HEK293T (cell line): Measurements from ENCODE around the gene CCSAP.

Source experiments
- ARNT ChIP-seq: fragments of 450-650 bp; IDR thresholded peaks from 2 replicates; pipeline ENCODE4 v1.6.1; 2017; ENCODE audit warnings: mild to moderate bottlenecking
- BHLHE40 ChIP-seq: fragments of 450-650 bp; IDR thresholded peaks from 2 replicates; pipeline ENCODE4 v1.6.1; 2016; ENCODE audit warnings: mild to moderate bottlenecking, moderate library complexity, borderline replicate concordance
- CTBP1 ChIP-seq: fragments of 450-650 bp; IDR thresholded peaks from 2 replicates; pipeline ENCODE4 v1.6.1; 2016; ENCODE audit warnings: borderline replicate concordance
- ELF4 ChIP-seq: fragments of 450-650 bp; IDR thresholded peaks from 2 replicates; pipeline ENCODE4 v1.6.1; 2017; ENCODE audit warnings: antibody characterized with exemption
- FOXA1 ChIP-seq: fragments of 450-650 bp; IDR thresholded peaks from 2 replicates; pipeline ENCODE4 v1.6.1; 2016; ENCODE audit warnings: mild to moderate bottlenecking
- FOXK2 ChIP-seq: fragments of 450-650 bp; IDR thresholded peaks from 2 replicates; pipeline ENCODE4 v1.6.1; 2016; ENCODE audit warnings: mild to moderate bottlenecking
- FOXM1 ChIP-seq: fragments of 450-650 bp; IDR thresholded peaks from 2 replicates; pipeline ENCODE4 v1.6.1; 2017; ENCODE audit warnings: mild to moderate bottlenecking, borderline replicate concordance
- L3MBTL2 ChIP-seq: fragments of 450-650 bp; conservative IDR thresholded peaks from 2 replicates; pipeline ENCODE4 v1.6.1; 2016; ENCODE audit warnings: mild to moderate bottlenecking
- LEF1 ChIP-seq: fragments of 450-650 bp; IDR thresholded peaks from 2 replicates; pipeline ENCODE4 v1.6.1; 2017; ENCODE audit warnings: mild to moderate bottlenecking, borderline replicate concordance
- SP1 ChIP-seq: fragments of 450-650 bp; IDR thresholded peaks from 2 replicates; pipeline ENCODE4 v1.6.1; 2017
- SUZ12 ChIP-seq: fragments of 450-650 bp; IDR thresholded peaks from 2 replicates; pipeline ENCODE4 v1.6.1; 2016; ENCODE audit warnings: mild to moderate bottlenecking
- TARDBP ChIP-seq: fragments of 450-650 bp; IDR thresholded peaks from 2 replicates; pipeline ENCODE4 v1.6.1; 2016
- TF ChIP-seq, protein P1 (sequence below): fragments of 450-650 bp; IDR thresholded peaks from 2 replicates; pipeline ENCODE4 v1.6.1; 2016

DNA sequence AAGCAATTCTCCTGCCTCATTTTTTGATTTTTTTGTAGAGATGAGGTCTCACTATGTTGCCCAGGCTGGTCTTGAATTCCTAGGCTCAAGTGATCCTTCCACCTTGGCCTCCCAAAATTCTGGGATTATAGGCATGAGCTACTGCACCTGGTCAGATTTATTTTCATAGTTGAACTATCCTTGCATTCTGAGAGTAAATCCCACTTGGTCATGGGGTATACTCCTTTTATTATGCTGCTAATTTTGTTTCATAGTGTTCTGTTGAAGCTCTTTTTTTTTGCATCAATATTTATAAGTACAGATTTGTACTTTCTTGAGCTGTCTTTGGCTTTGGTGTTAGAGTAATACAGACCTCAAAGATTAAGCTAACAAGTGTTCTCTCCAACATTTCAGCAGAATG lies 12.8 kb upstream of the CCSAP start:
- TF ChIP-seq FOXM1 (no peak), FOXA1 (no peak), CTBP1 (no peak), SP1 (no peak), ELF4 (no peak), SUZ12 (no peak), FOXK2 (no peak), LEF1 (no peak), ARNT (no peak), BHLHE40 (no peak), L3MBTL2 (no peak), TARDBP (no peak)
- TF ChIP-seq, protein P1, sequence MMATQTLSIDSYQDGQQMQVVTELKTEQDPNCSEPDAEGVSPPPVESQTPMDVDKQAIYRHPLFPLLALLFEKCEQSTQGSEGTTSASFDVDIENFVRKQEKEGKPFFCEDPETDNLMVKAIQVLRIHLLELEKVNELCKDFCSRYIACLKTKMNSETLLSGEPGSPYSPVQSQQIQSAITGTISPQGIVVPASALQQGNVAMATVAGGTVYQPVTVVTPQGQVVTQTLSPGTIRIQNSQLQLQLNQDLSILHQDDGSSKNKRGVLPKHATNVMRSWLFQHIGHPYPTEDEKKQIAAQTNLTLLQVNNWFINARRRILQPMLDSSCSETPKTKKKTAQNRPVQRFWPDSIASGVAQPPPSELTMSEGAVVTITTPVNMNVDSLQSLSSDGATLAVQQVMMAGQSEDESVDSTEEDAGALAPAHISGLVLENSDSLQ, result no peak
